Sigmoid colon (tissue), 7 donors: ENCODE data around the gene MSH5. TPM values are rescaled to one million over a fixed set of nuclear protein-coding genes. Genes with fewer than 3 reads are reported as not detected.

Experiments used
- DNase-seq: peaks from one replicate; pipeline ENCODE4 v3.0.0-alpha.2; 2019
- H3K27ac ChIP-seq, 4 donors: fragments of 200-600 bp; sonication (generic); one replicate each; pipeline ENCODE4 v1.5.1; 2016 to 2019; ENCODE audit warnings: mild to moderate bottlenecking in 1 of 4
- H3K27me3 ChIP-seq, 3 donors: fragments of 200-600 bp; sonication (generic); one replicate each; pipeline ENCODE4 v1.5.1; 2019; ENCODE audit warnings: mild to moderate bottlenecking in 1 of 3
- H3K36me3 ChIP-seq, 4 donors: fragments of 200-600 bp; sonication (generic); one replicate each; pipeline ENCODE4 v1.5.1; 2016 to 2019
- H3K4me1 ChIP-seq, 4 donors: fragments of 200-600 bp; sonication (generic); one replicate each; pipeline ENCODE4 v1.5.1; 2017 to 2019
- H3K4me3 ChIP-seq, 4 donors: fragments of 200-600 bp; sonication (generic); one replicate each; pipeline ENCODE4 v1.5.1; 2017 to 2019; ENCODE audit warnings: mild to moderate bottlenecking in 2 of 4, moderate library complexity in 1 of 4
- H3K9me3 ChIP-seq, 4 donors: fragments of 200-600 bp in 3 of 4; sonication (generic) in 3 of 4; one replicate each; pipeline versions ENCODE4 v1.5.1 to v1.6.1; 2013 to 2019
- CTCF ChIP-seq, 4 experiments: fragments of 450-650 bp in 3 of 4; fragments of 200-600 bp in 1 of 4; IDR thresholded peaks; one replicate each; pipeline ENCODE4 v1.5.1; 2016 to 2019; ENCODE audit warnings: antibody characterized with exemption in 4 of 4, mild to moderate bottlenecking in 3 of 4, moderate library complexity in 2 of 4
- EP300 ChIP-seq, 4 donors: sonication (generic); formaldehyde crosslinking; IDR thresholded peaks; one replicate each; pipeline ENCODE4 v1.6.1; 2017; ENCODE audit warnings: antibody characterized with exemption in 4 of 4
- POLR2A ChIP-seq, 2 donors: fragments of 450-650 bp; IDR thresholded peaks; one replicate each; pipeline ENCODE4 v1.6.1; 2016; ENCODE audit warnings: antibody characterized with exemption in 2 of 2, mild to moderate bottlenecking in 2 of 2, moderate library complexity in 2 of 2
- POLR2AphosphoS5 ChIP-seq, 4 donors: sonication (generic); formaldehyde crosslinking; IDR thresholded peaks; one replicate each; pipeline ENCODE4 v1.6.1; 2017; ENCODE audit warnings: antibody characterized with exemption in 4 of 4
- whole genome bisulfite sequencing, 2 donors: extraction: QIAGEN DNeasy Blood & Tissue Kit; methylation state at CpG; one replicate each; pipeline ENCODE4 v1.1.7; 2013; 5-methylcytosine and 5-hydroxymethylcytosine counted together
- intact Hi-C: fragments of 100-400 bp; cut with DNase I; formaldehyde crosslinking; loops from one replicate; pipeline ENCODE4 v1.15.1; 2023
- polyA plus RNA-seq, 3 donors: library from polyadenylated mRNA; stranded (reverse); fragments of 200-250 nt; gene quantifications; one replicate each; pipeline ENCODE4 v1.2.3, GENCODE V29; 2013
- total RNA-seq, 4 donors: library from RNA; depleted of rRNA; stranded (reverse); fragments of >200 nt; gene quantifications; one replicate each; pipeline ENCODE4 v1.1.0, GENCODE V29; 2016
- donor health status: healthy with polysubstance abuse.
- donor health status: Bipolar disorder and iron deficiency.
- donor health status: healthy.

Gene MSH5
- total and polyA plus RNA-seq, 7 donors: 1.6 to 23.5 (median 5.7) TPM; not detected in 1

GRCh38 chr6:31775184-31775583, 35.4 kb downstream of the MSH5 start:
- intact Hi-C loops: no loop called here
- peaks cover 0 to 18% (median 16%) of the 10 kb centered on the region in 4 donors for H3K36me3 ChIP-seq
- H3K27ac ChIP-seq: no peak overlapping the region
- H3K4me3 ChIP-seq: no peak overlapping the region
- no peak for DNase-seq
- peaks cover 0 to 10% (median 10%) of the 10 kb centered on the region in 4 donors for H3K4me1 ChIP-seq
- H3K9me3 ChIP-seq: no peaks in the 10 kb centered on the region
- 25 to 78% methylated on average over 4 of the region's 4 CpGs for WGBS, 2 donors
- TF ChIP-seq POLR2AphosphoS5 (IDR thresholded peaks at IDR 0.05): no peak
- TF ChIP-seq EP300 (IDR thresholded peaks at IDR 0.05): no peak
- no peak for TF ChIP-seq CTCF (IDR thresholded peaks at IDR 0.05)
- TF ChIP-seq POLR2A (IDR thresholded peaks at IDR 0.05): no peak
- H3K27me3 ChIP-seq: no peaks in the 10 kb centered on the region

- TF ChIP-seq CTCF (IDR thresholded peaks at IDR 0.05) (no peak), POLR2A (IDR thresholded peaks at IDR 0.05) (no peak), EP300 (IDR thresholded peaks at IDR 0.05) (no peak), POLR2AphosphoS5 (IDR thresholded peaks at IDR 0.05) (no peak)
- Histone ChIP-seq H3K4me3 (no peak overlapping the region), H3K27me3 (no peaks in the 10 kb centered on the region), H3K9me3 (no peaks in the 10 kb centered on the region), H3K4me1 (peaks cover 0 to 10% (median 10%) of the 10 kb centered on the region in 4 donors), H3K36me3 (peaks cover 0 to 25% (median 21%) of the 10 kb centered on the region in 4 donors), H3K27ac (no peak overlapping the region)
- no peak for DNase-seq
- intact Hi-C loops: no loop called here
- 66 to 90% methylated on average over 32 of the region's 32 CpGs for WGBS, 2 donors
Observed at GRCh38 chr6:31775633-31776484, 36.1 kb downstream of the MSH5 start.

GRCh38 chr6:31776485-31776988, 36.7 kb downstream of the MSH5 start:
- no peak for TF ChIP-seq POLR2AphosphoS5 (IDR thresholded peaks at IDR 0.05)
- no peak for TF ChIP-seq CTCF (IDR thresholded peaks at IDR 0.05)
- no peak for TF ChIP-seq EP300 (IDR thresholded peaks at IDR 0.05)
- TF ChIP-seq POLR2A (IDR thresholded peaks at IDR 0.05): no peak
- peaks cover 0 to 10% (median 10%) of the 10 kb centered on the region in 4 donors for H3K4me1 ChIP-seq
- H3K36me3 ChIP-seq: peaks cover 0 to 32% (median 25%) of the 10 kb centered on the region in 4 donors
- 25 to 26% methylated on average over 14 of the region's 14 CpGs for WGBS, 2 donors
- intact Hi-C loops: no loop called here
- no peak overlapping the region for H3K4me3 ChIP-seq
- H3K27me3 ChIP-seq: no peaks in the 10 kb centered on the region
- no peak for DNase-seq
- no peak overlapping the region for H3K27ac ChIP-seq
- H3K9me3 ChIP-seq: no peaks in the 10 kb centered on the region

GRCh38 chr6:31776989-31777666, 37.3 kb downstream of the MSH5 start, which contains the start of gene VWA7:
TSS of gene VWA7 (minus strand) at chr6:31777328. CDS start at chr6:31776779, 549 bp downstream.
- 9 to 14% methylated on average over 15 of the region's 15 CpGs for WGBS, 2 donors
- intact Hi-C loops: no loop called here
- DNase-seq: no peak
- H3K9me3 ChIP-seq: no peaks in the 10 kb centered on the region
- H3K4me1 ChIP-seq: peaks cover 0 to 10% (median 10%) of the 10 kb centered on the region in 4 donors
- TF ChIP-seq POLR2AphosphoS5 (IDR thresholded peaks at IDR 0.05) (peak in 2 of 4 donors; percentile 22 to 39), EP300 (IDR thresholded peaks at IDR 0.05) (no peak), POLR2A (IDR thresholded peaks at IDR 0.05) (no peak), CTCF (IDR thresholded peaks at IDR 0.05) (no peak)
- peaks cover 3 to 38% (median 31%) of the 10 kb centered on the region in 4 donors for H3K36me3 ChIP-seq
- no peak within 1 kb of the TSS for H3K4me3 ChIP-seq
- no peaks in the 10 kb centered on the region for H3K27me3 ChIP-seq
- peak within 1 kb of the TSS in 1 of 4 donors; percentile 5 for H3K27ac ChIP-seq
